ENCODE measurements around the gene TUSC2. TPM values are rescaled to one million over a fixed set of nuclear protein-coding genes. Genes with fewer than 3 reads are reported as not detected.

Gene TUSC2
- total and polyA plus RNA-seq, 2 experiments from 2014 or later = 30.0 to 45.6 TPM

- Histone ChIP-seq H3K27me3 (no peaks in the 10 kb centered on the region), H4K20me1 (ENCODE audit: insufficient read depth, poor library complexity, severe bottlenecking) (peaks cover 2% of the 10 kb centered on the region), H3K36me3 (replicated peaks; ENCODE audit: insufficient read depth, low read depth) (no peaks in the 10 kb centered on the region), H3K4me2 (no peak overlapping the region), H3K4me1 (ENCODE audit: insufficient read depth) (peaks cover 33% of the 10 kb centered on the region), H3K27ac (peak overlapping the region; percentile 100), H3K79me2 (peaks cover 33% of the 10 kb centered on the region), H3K4me3 (no peak overlapping the region), H3K9me2 (replicated peaks; ENCODE audit: insufficient read depth) (no peaks in the 10 kb centered on the region), H3K9me3 (ENCODE audit: low read depth) (no peaks in the 10 kb centered on the region), H2AFZ (no peak overlapping the region)
- WGBS (ENCODE audit: low lambda C conversion rate, missing lambda C conversion rate) = 78% methylated on average over 4 of the region's 4 CpGs
- DNase-seq (ENCODE audit: low spot score) = peak; percentile 84
- TF ChIP-seq, protein P1, sequence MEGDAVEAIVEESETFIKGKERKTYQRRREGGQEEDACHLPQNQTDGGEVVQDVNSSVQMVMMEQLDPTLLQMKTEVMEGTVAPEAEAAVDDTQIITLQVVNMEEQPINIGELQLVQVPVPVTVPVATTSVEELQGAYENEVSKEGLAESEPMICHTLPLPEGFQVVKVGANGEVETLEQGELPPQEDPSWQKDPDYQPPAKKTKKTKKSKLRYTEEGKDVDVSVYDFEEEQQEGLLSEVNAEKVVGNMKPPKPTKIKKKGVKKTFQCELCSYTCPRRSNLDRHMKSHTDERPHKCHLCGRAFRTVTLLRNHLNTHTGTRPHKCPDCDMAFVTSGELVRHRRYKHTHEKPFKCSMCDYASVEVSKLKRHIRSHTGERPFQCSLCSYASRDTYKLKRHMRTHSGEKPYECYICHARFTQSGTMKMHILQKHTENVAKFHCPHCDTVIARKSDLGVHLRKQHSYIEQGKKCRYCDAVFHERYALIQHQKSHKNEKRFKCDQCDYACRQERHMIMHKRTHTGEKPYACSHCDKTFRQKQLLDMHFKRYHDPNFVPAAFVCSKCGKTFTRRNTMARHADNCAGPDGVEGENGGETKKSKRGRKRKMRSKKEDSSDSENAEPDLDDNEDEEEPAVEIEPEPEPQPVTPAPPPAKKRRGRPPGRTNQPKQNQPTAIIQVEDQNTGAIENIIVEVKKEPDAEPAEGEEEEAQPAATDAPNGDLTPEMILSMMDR (IDR thresholded peaks at IDR 0.05; ENCODE audit: poor library complexity) = peak; percentile 74
- TF ChIP-seq EZH2phosphoT487 (IDR thresholded peaks at IDR 0.05; ENCODE audit: low read depth, severe bottlenecking, unreplicated experiment) = no peak
Observed at GRCh38 chr3:50324351-50325112, 3.5 kb downstream of the TUSC2 start.

DNA sequence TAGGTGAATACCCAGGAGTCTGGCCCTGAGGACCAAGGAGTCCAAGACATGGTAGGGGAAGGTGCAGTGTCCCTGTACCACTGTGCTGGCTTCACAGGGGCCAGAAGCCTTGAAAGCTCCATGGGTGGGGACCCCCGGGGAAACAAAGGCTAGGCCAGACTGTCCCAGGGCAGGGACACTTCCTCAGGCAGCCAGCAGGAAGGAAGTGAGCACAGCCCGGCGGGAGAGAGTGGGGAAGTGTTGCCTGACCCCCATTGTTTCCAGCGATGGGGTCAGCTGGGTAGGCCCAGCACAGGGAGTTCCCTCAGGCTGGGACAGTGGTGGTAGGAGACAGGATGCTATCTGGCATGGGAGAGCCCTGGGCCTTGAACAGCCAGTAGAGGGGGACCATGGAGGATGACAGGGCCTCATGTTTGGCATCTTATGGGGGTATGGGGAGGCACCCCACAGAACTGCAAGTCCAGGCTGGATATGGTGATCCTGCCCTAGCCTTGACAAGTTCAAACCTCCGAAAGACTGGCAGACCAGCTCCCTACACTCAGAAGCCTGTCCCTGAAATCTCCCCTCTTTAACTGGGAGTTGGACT is 4.3 kb downstream of the TUSC2 start:
- peaks cover 41% of the 10 kb centered on the region for H3K4me1 ChIP-seq (ENCODE audit: insufficient read depth)
- no peaks in the 10 kb centered on the region for H3K27me3 ChIP-seq

GRCh38 chr3:50323092-50323600 is 4.9 kb downstream of the TUSC2 start:
- peak overlapping the region; percentile 100 for H3K27ac ChIP-seq
- no peak overlapping the region for H3K4me3 ChIP-seq
- DNase-seq (ENCODE audit: low spot score) = no peak
- TF ChIP-seq, protein P1 (IDR thresholded peaks at IDR 0.05; ENCODE audit: poor library complexity) = no peak
- no peak for TF ChIP-seq EZH2phosphoT487 (IDR thresholded peaks at IDR 0.05; ENCODE audit: low read depth, severe bottlenecking, unreplicated experiment)
- TF ChIP-seq EZH2 (IDR thresholded peaks at IDR 0.05; ENCODE audit: borderline replicate concordance) = no peak
- no peaks in the 10 kb centered on the region for H3K27me3 ChIP-seq
- H3K79me2 ChIP-seq = peaks cover 46% of the 10 kb centered on the region
- no peak overlapping the region for H2AFZ ChIP-seq
- H3K9me2 ChIP-seq (replicated peaks; ENCODE audit: insufficient read depth) = no peaks in the 10 kb centered on the region
- peaks cover 45% of the 10 kb centered on the region for H3K4me1 ChIP-seq (ENCODE audit: insufficient read depth)
- H3K4me2 ChIP-seq = peak overlapping the region; percentile 97
- no peaks in the 10 kb centered on the region for H3K9me3 ChIP-seq (ENCODE audit: low read depth)
- WGBS (ENCODE audit: low lambda C conversion rate, missing lambda C conversion rate) = 70% methylated on average over 4 of the region's 4 CpGs
- H3K36me3 ChIP-seq (replicated peaks; ENCODE audit: insufficient read depth, low read depth) = no peaks in the 10 kb centered on the region
- peaks cover 2% of the 10 kb centered on the region for H4K20me1 ChIP-seq (ENCODE audit: insufficient read depth, poor library complexity, severe bottlenecking)

More for the DNA sequence above, 4.3 kb downstream of the TUSC2 start:
- H3K36me3 ChIP-seq (replicated peaks; ENCODE audit: insufficient read depth, low read depth) = no peaks in the 10 kb centered on the region
- peaks cover 41% of the 10 kb centered on the region for H3K79me2 ChIP-seq
- WGBS (ENCODE audit: low lambda C conversion rate, missing lambda C conversion rate) = 86% methylated on average over 5 of the region's 5 CpGs
- H3K9me3 ChIP-seq (ENCODE audit: low read depth) = no peaks in the 10 kb centered on the region
- no peaks in the 10 kb centered on the region for H3K9me2 ChIP-seq (replicated peaks; ENCODE audit: insufficient read depth)
- H2AFZ ChIP-seq = no peak overlapping the region
- no peak overlapping the region for H3K4me3 ChIP-seq
- H3K27ac ChIP-seq = peak overlapping the region; percentile 100
- no peak for DNase-seq (ENCODE audit: low spot score)
- H4K20me1 ChIP-seq (ENCODE audit: insufficient read depth, poor library complexity, severe bottlenecking) = peaks cover 2% of the 10 kb centered on the region
- TF ChIP-seq EZH2 (IDR thresholded peaks at IDR 0.05; ENCODE audit: borderline replicate concordance) (no peak), EZH2phosphoT487 (IDR thresholded peaks at IDR 0.05; ENCODE audit: low read depth, severe bottlenecking, unreplicated experiment) (no peak)
- TF ChIP-seq, protein P1 (IDR thresholded peaks at IDR 0.05; ENCODE audit: poor library complexity) = no peak
- no peak overlapping the region for H3K4me2 ChIP-seq

Measured in hepatocyte (in vitro differentiated cells).